Panc1 (cell line): Measurements from ENCODE around the gene ZNF558. TPM values are rescaled to one million over a fixed set of nuclear protein-coding genes. Genes with fewer than 3 reads are reported as not detected.

Source experiments
- ATAC-seq: fragments of 200-7000 bp; cut with Tn5 transposase; 2 replicates; pipeline ENCODE4 v1.9.1; 2020; ENCODE audit warnings: mild to moderate bottlenecking, moderate library complexity
- BruUV-seq: library from RNA; stranded (reverse); fragments of 400-500 nt; replicated peaks from 2 replicates; lab custom pipeline; 2021; lab: Mats Ljungman, UMichigan
- CTCF ChIA-PET: fragments of 300-600 bp; sonication (Branson Sonifier 250); formaldehyde crosslinking; loops from one replicate; lab custom pipeline; 2022; ENCODE audit warnings: antibody characterized with exemption; lab: Charles Lee
- POLR2A ChIA-PET: fragments of 300-600 bp; sonication (Branson Sonifier 250); formaldehyde crosslinking; loops from one replicate; lab custom pipeline; 2022; ENCODE audit warnings: antibody characterized with exemption; lab: Charles Lee
- DNase-seq: peaks from one replicate; pipeline ENCODE4 v3.0.0-alpha.2; 2010; ENCODE audit warnings: low read depth, low spot score
- H3K27ac ChIP-seq: 2 replicates; pipeline ENCODE4 v1.5.1; 2011; ENCODE audit warnings: mild to moderate bottlenecking, low read length, inconsistent platforms
- H3K27me3 ChIP-seq: fragments of 200-500 bp; sonication (Bioruptor generic); 2 replicates; pipeline ENCODE4 v1.6.0; 2014; ENCODE audit warnings: low read length, inconsistent platforms; ENCODE audit not compliant: control insufficient read depth, insufficient read depth
- H3K36me3 ChIP-seq: fragments of 200-500 bp; sonication (Bioruptor generic); 2 replicates; pipeline ENCODE4 v1.5.1; 2014; ENCODE audit warnings: inconsistent platforms, mild to moderate bottlenecking, low read length, moderate library complexity; ENCODE audit not compliant: control insufficient read depth, insufficient read depth
- H3K4me1 ChIP-seq: 2 replicates; pipeline ENCODE4 v1.5.1; 2011; ENCODE audit warnings: inconsistent platforms, mild to moderate bottlenecking, low read length, moderate library complexity; ENCODE audit not compliant: control insufficient read depth, insufficient read depth
- H3K4me3 ChIP-seq, 2 experiments: 2 replicates each; pipeline ENCODE4 v1.5.1; 2011 to 2012; ENCODE audit warnings: low read depth in 2 of 2, low read length in 2 of 2, mild to moderate bottlenecking in 2 of 2, inconsistent platforms in 1 of 2, moderate library complexity in 1 of 2
- H3K9me3 ChIP-seq: fragments of 200-500 bp; sonication (Bioruptor generic); 2 replicates; pipeline ENCODE4 v1.5.1; 2014; ENCODE audit warnings: low read depth, mild to moderate bottlenecking, inconsistent platforms, low read length, moderate library complexity; ENCODE audit not compliant: control insufficient read depth, insufficient read depth
- CTCF ChIP-seq: fragments of 450-650 bp; IDR thresholded peaks from 2 replicates; pipeline ENCODE4 v1.5.1; 2017; ENCODE audit warnings: mild to moderate bottlenecking
- POLR2AphosphoS5 ChIP-seq: IDR thresholded peaks from 2 replicates; pipeline ENCODE4 v1.6.1; 2012; ENCODE audit warnings: mild to moderate bottlenecking, low read depth, low read length, moderate library complexity
- SIN3A ChIP-seq: IDR thresholded peaks from 2 replicates; pipeline ENCODE4 v1.6.1; 2012; ENCODE audit warnings: low read depth, mild to moderate bottlenecking, low read length, moderate library complexity, borderline replicate concordance; ENCODE audit not compliant: insufficient read depth
- TCF7L2 ChIP-seq: IDR thresholded peaks from 2 replicates; pipeline ENCODE4 v1.6.1; 2011; ENCODE audit warnings: mild to moderate bottlenecking, low read depth, low read length, inconsistent platforms
- in situ Hi-C: cut with HindIII; loops from 2 replicates; pipeline ENCODE4 v1.10.0; 2016; ENCODE audit warnings: low sequenced_read_pairs, low pct_unique_long_range_greater_than_20kb
- intact Hi-C: fragments of 100-400 bp; cut with micrococcal nuclease; formaldehyde crosslinking; loops from one replicate; pipeline ENCODE4 v1.10.0; 2022; ENCODE audit not compliant: unreplicated experiment
- total RNA-seq: library from RNA; stranded (reverse); gene quantifications from one replicate; pipeline ENCODE4 v1.2.1, GENCODE V29; 2021; ENCODE audit not compliant: unreplicated experiment
- TF ChIP-seq, protein P1 (sequence below), 2 experiments: IDR thresholded peaks; 2 replicates each; pipeline ENCODE4 v1.6.1; 2011 to 2012; ENCODE audit warnings: low read depth in 2 of 2, control low read depth in 1 of 2, low read length in 1 of 2, mild to moderate bottlenecking in 1 of 2, moderate library complexity in 1 of 2; ENCODE audit not compliant: insufficient read depth in 1 of 2

ZNF558 gene
- total RNA-seq, 1 experiment from 2014 or later = 43.3 TPM

- no peak for DNase-seq
- Histone ChIP-seq H3K4me1 (no peaks in the 10 kb centered on the region), H3K9me3 (peaks cover 25% of the 10 kb centered on the region; the same call in 1 of the 2 replicates), H3K27me3 (no peaks in the 10 kb centered on the region), H3K36me3 (peaks cover 6% of the 10 kb centered on the region), H3K27ac (no peak overlapping the region), H3K4me3 (no peak overlapping the region)
- TF ChIP-seq SIN3A (no peak), TCF7L2 (no peak), CTCF (no peak), POLR2AphosphoS5 (no peak)
- TF ChIP-seq, protein P1, sequence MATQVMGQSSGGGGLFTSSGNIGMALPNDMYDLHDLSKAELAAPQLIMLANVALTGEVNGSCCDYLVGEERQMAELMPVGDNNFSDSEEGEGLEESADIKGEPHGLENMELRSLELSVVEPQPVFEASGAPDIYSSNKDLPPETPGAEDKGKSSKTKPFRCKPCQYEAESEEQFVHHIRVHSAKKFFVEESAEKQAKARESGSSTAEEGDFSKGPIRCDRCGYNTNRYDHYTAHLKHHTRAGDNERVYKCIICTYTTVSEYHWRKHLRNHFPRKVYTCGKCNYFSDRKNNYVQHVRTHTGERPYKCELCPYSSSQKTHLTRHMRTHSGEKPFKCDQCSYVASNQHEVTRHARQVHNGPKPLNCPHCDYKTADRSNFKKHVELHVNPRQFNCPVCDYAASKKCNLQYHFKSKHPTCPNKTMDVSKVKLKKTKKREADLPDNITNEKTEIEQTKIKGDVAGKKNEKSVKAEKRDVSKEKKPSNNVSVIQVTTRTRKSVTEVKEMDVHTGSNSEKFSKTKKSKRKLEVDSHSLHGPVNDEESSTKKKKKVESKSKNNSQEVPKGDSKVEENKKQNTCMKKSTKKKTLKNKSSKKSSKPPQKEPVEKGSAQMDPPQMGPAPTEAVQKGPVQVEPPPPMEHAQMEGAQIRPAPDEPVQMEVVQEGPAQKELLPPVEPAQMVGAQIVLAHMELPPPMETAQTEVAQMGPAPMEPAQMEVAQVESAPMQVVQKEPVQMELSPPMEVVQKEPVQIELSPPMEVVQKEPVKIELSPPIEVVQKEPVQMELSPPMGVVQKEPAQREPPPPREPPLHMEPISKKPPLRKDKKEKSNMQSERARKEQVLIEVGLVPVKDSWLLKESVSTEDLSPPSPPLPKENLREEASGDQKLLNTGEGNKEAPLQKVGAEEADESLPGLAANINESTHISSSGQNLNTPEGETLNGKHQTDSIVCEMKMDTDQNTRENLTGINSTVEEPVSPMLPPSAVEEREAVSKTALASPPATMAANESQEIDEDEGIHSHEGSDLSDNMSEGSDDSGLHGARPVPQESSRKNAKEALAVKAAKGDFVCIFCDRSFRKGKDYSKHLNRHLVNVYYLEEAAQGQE (IDR thresholded peaks at IDR 0.05; ENCODE audit: insufficient read depth in 1 of 2, low read depth in 2 of 2, low read length in 1 of 2) = no peak
- intact Hi-C loops = no loop called here
- BruUV-seq = no TSS peak
- no peak for ATAC-seq
- CTCF ChIA-PET = no interaction called here
- in situ Hi-C loops = no loop called here
- POLR2A ChIA-PET = interaction anchor here (0.5 kb wide), 1 partner anchor 949 kb away, joined by 3 read pairs; no protein-coding TSS in a partner anchor
These were observed 11.9 kb downstream of the ZNF558 start for GRCh38 chr19:8820234-8820633.

DNA sequence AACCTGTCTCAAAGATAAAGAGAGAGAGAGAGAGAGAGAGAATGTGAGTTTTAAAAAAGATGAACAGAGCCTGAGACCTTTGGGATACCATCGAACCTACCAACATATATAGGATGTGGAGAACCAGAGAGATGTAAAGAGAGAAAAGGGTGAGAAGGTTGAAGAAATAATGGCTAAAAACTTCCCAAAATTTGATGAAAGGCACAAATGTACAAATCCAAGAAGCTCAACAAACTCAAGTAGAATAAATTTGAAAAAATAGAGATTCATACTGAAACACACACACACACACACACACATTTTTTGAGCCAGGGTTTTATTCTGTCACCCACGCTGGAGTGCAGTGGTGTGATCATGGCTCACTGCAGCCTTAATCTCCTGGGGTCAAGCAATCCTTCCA, 16.3 kb downstream of the ZNF558 start:
- ATAC-seq = no peak
- ChIA-PET POLR2A (no interaction called here), CTCF (no interaction called here)
- H3K27ac ChIP-seq = no peak overlapping the region
- H3K36me3 ChIP-seq = peaks cover 25% of the 10 kb centered on the region
- no TSS peak for BruUV-seq
- H3K27me3 ChIP-seq = no peaks in the 10 kb centered on the region
- intact Hi-C loops = loop anchor here (10.0 kb wide), 1 partner anchor 259 kb away; no protein-coding TSS in a partner anchor
- DNase-seq = no peak
- in situ Hi-C loops = no loop called here
- H3K4me1 ChIP-seq = no peaks in the 10 kb centered on the region
- no peak for TF ChIP-seq CTCF
- no peak for TF ChIP-seq SIN3A
- TF ChIP-seq POLR2AphosphoS5 = no peak
- no peak for TF ChIP-seq TCF7L2
- no peak overlapping the region for H3K4me3 ChIP-seq
- peaks cover 66% of the 10 kb centered on the region for H3K9me3 ChIP-seq
